ENCODE measurements around the gene NHSL1. TPM values are rescaled to one million over a fixed set of nuclear protein-coding genes. Genes with fewer than 3 reads are reported as not detected.

NHSL1 gene
- total RNA-seq, 1 donor, result 6.9 TPM

DNA sequence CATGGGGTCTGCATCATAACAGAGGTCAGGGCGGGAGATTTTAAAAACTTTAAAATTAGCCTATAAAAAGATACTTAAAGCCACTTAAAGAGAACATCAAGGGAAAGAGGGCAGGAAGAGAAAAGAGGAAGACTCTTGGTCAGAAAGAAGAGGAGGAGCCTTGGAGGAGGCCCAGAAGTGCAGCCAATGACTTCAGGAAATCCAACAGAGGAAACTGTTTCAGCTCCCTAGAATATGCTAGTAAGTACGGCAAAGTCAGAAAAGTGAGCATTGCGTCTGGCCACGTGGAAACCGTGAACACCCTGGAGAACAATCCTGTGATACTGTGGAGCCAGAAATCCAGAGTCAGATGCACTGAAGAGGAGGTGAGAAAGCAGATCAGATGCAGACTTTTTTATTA is 22.5 kb upstream of the NHSL1 start:
- H3K4me1 ChIP-seq (ENCODE audit: insufficient read depth, low read length), result peaks cover 6% of the 10 kb centered on the region

DNA sequence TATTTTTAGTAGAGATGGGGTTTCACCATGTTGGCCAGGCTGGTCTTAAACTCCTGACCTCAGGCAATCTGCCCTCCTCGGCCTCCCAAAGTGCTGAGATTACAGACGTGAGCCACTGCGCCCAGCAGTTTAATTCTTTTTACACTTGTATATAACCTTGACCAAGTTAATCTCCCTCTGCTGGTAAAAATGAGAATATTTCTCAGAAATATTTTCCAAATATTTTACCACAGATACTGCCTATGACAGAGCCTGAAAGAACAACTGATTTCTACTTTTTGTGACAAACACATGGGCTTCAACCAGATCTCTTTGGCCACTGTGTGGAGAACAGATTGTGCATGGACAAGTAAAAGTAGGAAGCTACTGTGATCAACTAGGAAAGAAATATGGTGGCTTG is 21.2 kb upstream of the NHSL1 start:
- H3K27me3 ChIP-seq (ENCODE audit: insufficient read depth, low read length), result no peaks in the 10 kb centered on the region
- TF ChIP-seq, protein P1, sequence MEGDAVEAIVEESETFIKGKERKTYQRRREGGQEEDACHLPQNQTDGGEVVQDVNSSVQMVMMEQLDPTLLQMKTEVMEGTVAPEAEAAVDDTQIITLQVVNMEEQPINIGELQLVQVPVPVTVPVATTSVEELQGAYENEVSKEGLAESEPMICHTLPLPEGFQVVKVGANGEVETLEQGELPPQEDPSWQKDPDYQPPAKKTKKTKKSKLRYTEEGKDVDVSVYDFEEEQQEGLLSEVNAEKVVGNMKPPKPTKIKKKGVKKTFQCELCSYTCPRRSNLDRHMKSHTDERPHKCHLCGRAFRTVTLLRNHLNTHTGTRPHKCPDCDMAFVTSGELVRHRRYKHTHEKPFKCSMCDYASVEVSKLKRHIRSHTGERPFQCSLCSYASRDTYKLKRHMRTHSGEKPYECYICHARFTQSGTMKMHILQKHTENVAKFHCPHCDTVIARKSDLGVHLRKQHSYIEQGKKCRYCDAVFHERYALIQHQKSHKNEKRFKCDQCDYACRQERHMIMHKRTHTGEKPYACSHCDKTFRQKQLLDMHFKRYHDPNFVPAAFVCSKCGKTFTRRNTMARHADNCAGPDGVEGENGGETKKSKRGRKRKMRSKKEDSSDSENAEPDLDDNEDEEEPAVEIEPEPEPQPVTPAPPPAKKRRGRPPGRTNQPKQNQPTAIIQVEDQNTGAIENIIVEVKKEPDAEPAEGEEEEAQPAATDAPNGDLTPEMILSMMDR (IDR thresholded peaks at IDR 0.05; ENCODE audit: extremely low read depth, low read depth, low read length), result peak; percentile 45
- no peak overlapping the region for H3K4me3 ChIP-seq (ENCODE audit: insufficient read depth, low read length)
- peaks cover 3% of the 10 kb centered on the region for H4K20me1 ChIP-seq (ENCODE audit: insufficient read depth, low read length)
- no peaks in the 10 kb centered on the region for H3K9me3 ChIP-seq (ENCODE audit: low read depth, low read length)
- peaks cover 6% of the 10 kb centered on the region for H3K4me1 ChIP-seq (ENCODE audit: insufficient read depth, low read length)
- H3K4me2 ChIP-seq (ENCODE audit: insufficient read depth, low read length), result no peak overlapping the region
- H3K27ac ChIP-seq (ENCODE audit: low read depth, low read length), result no peak overlapping the region
- H3K79me2 ChIP-seq (ENCODE audit: insufficient read depth, low read length), result no peaks in the 10 kb centered on the region
- DNase-seq (ENCODE audit: insufficient read length, low spot score, missing footprints), result no peak
- no peaks in the 10 kb centered on the region for H3K36me3 ChIP-seq (ENCODE audit: insufficient read depth, low read length)
- no peak overlapping the region for H2AFZ ChIP-seq (ENCODE audit: low read length)

More for the DNA sequence above, 22.5 kb upstream of the NHSL1 start:
- Histone ChIP-seq H3K4me3 (ENCODE audit: insufficient read depth, low read length) (no peak overlapping the region), H4K20me1 (ENCODE audit: insufficient read depth, low read length) (no peaks in the 10 kb centered on the region), H3K79me2 (ENCODE audit: insufficient read depth, low read length) (no peaks in the 10 kb centered on the region), H3K27me3 (ENCODE audit: insufficient read depth, low read length) (no peaks in the 10 kb centered on the region), H3K9me3 (ENCODE audit: low read depth, low read length) (no peaks in the 10 kb centered on the region), H3K36me3 (ENCODE audit: insufficient read depth, low read length) (no peaks in the 10 kb centered on the region), H2AFZ (ENCODE audit: low read length) (no peak overlapping the region), H3K27ac (ENCODE audit: low read depth, low read length) (no peak overlapping the region), H3K4me2 (ENCODE audit: insufficient read depth, low read length) (no peak overlapping the region)
- TF ChIP-seq, protein P1 (IDR thresholded peaks at IDR 0.05; ENCODE audit: extremely low read depth, low read depth, low read length), result no peak
- no peak for DNase-seq (ENCODE audit: insufficient read length, low spot score, missing footprints)

DNA sequence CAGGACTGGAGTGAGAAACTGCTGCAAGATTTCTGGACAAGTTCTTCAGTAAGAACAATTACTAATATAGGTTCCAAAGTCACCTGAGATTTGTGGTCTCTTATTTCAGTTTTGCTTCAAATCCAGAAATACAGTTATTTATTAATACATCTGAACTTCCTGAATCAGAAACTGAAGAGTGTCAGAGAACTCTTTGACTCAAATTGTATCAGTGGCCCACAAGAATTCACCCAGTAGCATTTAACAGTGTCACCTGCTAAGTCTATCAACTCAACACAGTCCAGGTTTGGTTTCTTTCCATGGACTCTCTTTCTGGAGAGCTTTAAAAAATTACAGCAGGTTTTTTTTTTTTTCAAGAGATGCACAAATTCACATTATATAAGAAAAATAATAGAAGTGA is 18.8 kb upstream of the NHSL1 start:
- Histone ChIP-seq H4K20me1 (ENCODE audit: insufficient read depth, low read length) (peaks cover 3% of the 10 kb centered on the region), H3K36me3 (ENCODE audit: insufficient read depth, low read length) (no peaks in the 10 kb centered on the region), H2AFZ (ENCODE audit: low read length) (no peak overlapping the region), H3K9me3 (ENCODE audit: low read depth, low read length) (no peaks in the 10 kb centered on the region), H3K27me3 (ENCODE audit: insufficient read depth, low read length) (no peaks in the 10 kb centered on the region), H3K4me2 (ENCODE audit: insufficient read depth, low read length) (no peak overlapping the region), H3K79me2 (ENCODE audit: insufficient read depth, low read length) (no peaks in the 10 kb centered on the region), H3K4me3 (ENCODE audit: insufficient read depth, low read length) (no peak overlapping the region), H3K27ac (ENCODE audit: low read depth, low read length) (no peak overlapping the region), H3K4me1 (ENCODE audit: insufficient read depth, low read length) (no peaks in the 10 kb centered on the region)
- no peak for DNase-seq (ENCODE audit: insufficient read length, low spot score, missing footprints)
- TF ChIP-seq, protein P1 (IDR thresholded peaks at IDR 0.05; ENCODE audit: extremely low read depth, low read depth, low read length), result no peak

DNA sequence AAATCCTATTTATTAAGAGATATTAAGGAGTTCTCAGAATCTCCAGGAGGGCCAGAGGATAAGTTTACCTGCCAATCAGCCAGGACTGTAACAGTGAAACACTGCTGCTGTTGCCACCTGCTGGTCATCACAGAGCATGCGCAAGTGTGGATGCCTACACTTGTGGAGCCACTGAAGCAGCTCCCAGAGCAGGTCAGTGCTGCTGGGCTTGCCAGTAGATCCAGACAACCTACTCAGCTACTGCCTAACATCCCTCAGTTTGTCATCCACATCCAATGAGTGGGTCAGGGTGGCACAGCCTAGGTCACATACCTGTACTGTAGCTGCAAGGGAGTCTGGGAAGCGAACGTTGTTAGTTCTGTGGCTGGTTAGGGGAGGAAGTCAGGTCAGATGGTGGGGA is 18.3 kb upstream of the NHSL1 start:
- Histone ChIP-seq H3K36me3 (ENCODE audit: insufficient read depth, low read length) (no peaks in the 10 kb centered on the region), H3K4me3 (ENCODE audit: insufficient read depth, low read length) (no peak overlapping the region), H3K27ac (ENCODE audit: low read depth, low read length) (no peak overlapping the region), H3K9me3 (ENCODE audit: low read depth, low read length) (no peaks in the 10 kb centered on the region), H2AFZ (ENCODE audit: low read length) (no peak overlapping the region), H3K27me3 (ENCODE audit: insufficient read depth, low read length) (no peaks in the 10 kb centered on the region), H3K79me2 (ENCODE audit: insufficient read depth, low read length) (no peaks in the 10 kb centered on the region), H4K20me1 (ENCODE audit: insufficient read depth, low read length) (peaks cover 3% of the 10 kb centered on the region), H3K4me2 (ENCODE audit: insufficient read depth, low read length) (no peak overlapping the region), H3K4me1 (ENCODE audit: insufficient read depth, low read length) (no peaks in the 10 kb centered on the region)
- peak; percentile 74 for DNase-seq (ENCODE audit: insufficient read length, low spot score, missing footprints)
- TF ChIP-seq, protein P1 (IDR thresholded peaks at IDR 0.05; ENCODE audit: extremely low read depth, low read depth, low read length), result peak; percentile 89

Measured in osteoblast (primary cell).